HepG2 (cell line): ENCODE measurements around the gene GABRB3. TPM values are rescaled to one million over a fixed set of nuclear protein-coding genes. Genes with fewer than 3 reads are reported as not detected.

Experiments used
- ATAC-seq: fragments of 200-7000 bp; cut with Tn5 transposase; 3 replicates; pipeline ENCODE4 v1.9.1; 2020; ENCODE audit warnings: mild to moderate bottlenecking, moderate library complexity
- BruUV-seq: library from RNA; stranded (reverse); fragments of 400-500 nt; replicated peaks from 2 replicates; lab custom pipeline; 2021; lab: Mats Ljungman, UMichigan
- CTCF ChIA-PET: fragments of 300-600 bp; formaldehyde crosslinking; extraction: SDS; loops from one replicate; lab custom pipeline; 2021; ENCODE audit warnings: low total read pairs, inconsistent platforms, low intra/inter-chr PET ratio; lab: Yijun Ruan, JAX
- POLR2A ChIA-PET: fragments of 350-600 bp; sonication (Branson Sonifier 250); formaldehyde crosslinking; loops from one replicate; lab custom pipeline; 2020; ENCODE audit warnings: antibody characterized with exemption, inconsistent platforms; lab: Yijun Ruan, JAX
- DNase-seq: peaks from one replicate; pipeline ENCODE4 v3.0.0-alpha.2; 2015; ENCODE audit warnings: low spot score
- FAIRE-seq: peaks from 3 replicates; lab custom pipeline; 2011; peaks lifted over from hg19 to GRCh38; lab: Jason Lieb, UNC
- H2AFZ ChIP-seq: one replicate; pipeline ENCODE4 v1.6.1; 2011; ENCODE audit warnings: low read length, inconsistent platforms
- H3K27ac ChIP-seq: fragments of 300-600 bp; 3 replicates; pipeline ENCODE4 v1.8.0; 2011; ENCODE audit warnings: mixed run types, mild to moderate bottlenecking, mixed read lengths, low read length, inconsistent platforms; ENCODE audit not compliant: insufficient read depth; ENCODE audit errors: extremely low read length
- H3K27me3 ChIP-seq, 2 experiments: fragments of 200-600 bp in 1 of 2; 2 replicates in 1 of 2; 3 replicates in 1 of 2; pipeline versions ENCODE4 v1.6.0 to v1.8.0; 2011; ENCODE audit warnings: low read length in 2 of 2, mild to moderate bottlenecking in 2 of 2, moderate library complexity in 2 of 2, inconsistent platforms in 1 of 2; ENCODE audit not compliant: insufficient read depth in 2 of 2, control insufficient read depth in 1 of 2
- H3K36me3 ChIP-seq, 2 experiments: fragments of 200-600 bp in 1 of 2; replicated peaks in 1 of 2; 2 replicates in 1 of 2; 3 replicates in 1 of 2; pipeline versions ENCODE4 v1.5.1 to v1.8.0; 2011; ENCODE audit warnings: low read length in 2 of 2, inconsistent platforms in 1 of 2; ENCODE audit not compliant: insufficient read depth in 2 of 2, control insufficient read depth in 1 of 2
- H3K4me1 ChIP-seq: 2 replicates; pipeline ENCODE4 v1.5.1; 2012; ENCODE audit warnings: low read length, inconsistent platforms; ENCODE audit not compliant: insufficient read depth
- H3K4me2 ChIP-seq: 2 replicates; pipeline ENCODE4 v1.6.0; 2011; ENCODE audit warnings: low read depth, low read length, inconsistent platforms
- H3K4me3 ChIP-seq, 3 experiments: fragments of 200-600 bp in 1 of 3; sonication (generic), shearing (Covaris generic) in 1 of 3; replicated peaks in 1 of 3; 2 replicates each; pipeline ENCODE4 v1.5.1; 2011 to 2016; ENCODE audit warnings: low read length in 3 of 3, inconsistent platforms in 2 of 3, low read depth in 2 of 3, mild to moderate bottlenecking in 2 of 3, control low read depth in 1 of 3, mixed read lengths in 1 of 3; ENCODE audit not compliant: insufficient read depth in 1 of 3
- H3K79me2 ChIP-seq: one replicate; pipeline ENCODE4 v1.6.1; 2011; ENCODE audit warnings: low read length, inconsistent platforms; ENCODE audit not compliant: insufficient read depth
- H3K9ac ChIP-seq: 2 replicates; pipeline ENCODE4 v1.6.0; 2011; ENCODE audit warnings: mild to moderate bottlenecking, low read depth, low read length, inconsistent platforms; ENCODE audit not compliant: insufficient read depth
- H3K9me3 ChIP-seq: 2 replicates; pipeline ENCODE4 v1.5.1; 2012; ENCODE audit warnings: mild to moderate bottlenecking, low read length
- H4K20me1 ChIP-seq: 2 replicates; pipeline ENCODE4 v1.6.0; 2011; ENCODE audit warnings: inconsistent platforms, mild to moderate bottlenecking, low read length, moderate library complexity; ENCODE audit not compliant: insufficient read depth
- ATM ChIP-seq: fragments of 450-650 bp; IDR thresholded peaks from 2 replicates; pipeline ENCODE4 v1.7.1; 2017; ENCODE audit warnings: mild to moderate bottlenecking, borderline replicate concordance
- CENPT ChIP-seq: sonication (generic); formaldehyde crosslinking; IDR thresholded peaks from 2 replicates; pipeline ENCODE4 v1.8.0; 2022; ENCODE audit warnings: low read depth, mild to moderate bottlenecking, moderate library complexity, missing genetic modification reagents
- ETV6 ChIP-seq: sonication (generic); formaldehyde crosslinking; conservative IDR thresholded peaks from 2 replicates; pipeline ENCODE4 v1.4.0; 2020; ENCODE audit warnings: missing genetic modification reagents
- HMGA1 ChIP-seq: sonication (generic); formaldehyde crosslinking; conservative IDR thresholded peaks from 2 replicates; pipeline ENCODE4 v1.4.0; 2020; ENCODE audit warnings: missing genetic modification reagents
- MIER2 ChIP-seq: IDR thresholded peaks from 2 replicates; pipeline ENCODE4 v1.6.1; 2016; ENCODE audit warnings: missing biosample characterization, missing genetic modification reagents
- NR1H2 ChIP-seq: sonication (generic); formaldehyde crosslinking; IDR thresholded peaks from 2 replicates; pipeline ENCODE4 v1.8.1; 2022; ENCODE audit warnings: low read depth, missing genetic modification reagents, borderline replicate concordance
- PRPF4 ChIP-seq: fragments of 200-400 bp; formaldehyde crosslinking; IDR thresholded peaks from 2 replicates; pipeline ENCODE4 v1.6.1; 2016; ENCODE audit warnings: low read length, low read depth; ENCODE audit not compliant: poor library complexity, severe bottlenecking
- RNF2 ChIP-seq: fragments of 450-650 bp; conservative IDR thresholded peaks from 2 replicates; pipeline ENCODE4 v1.6.1; 2016; ENCODE audit warnings: low read depth
- TBX3 ChIP-seq: fragments of 450-650 bp; IDR thresholded peaks from 2 replicates; pipeline ENCODE4 v1.6.1; 2017; ENCODE audit warnings: antibody characterized with exemption, mild to moderate bottlenecking, inconsistent platforms, borderline replicate concordance
- ZKSCAN8 ChIP-seq: IDR thresholded peaks from 2 replicates; pipeline ENCODE4 v1.6.1; 2016; ENCODE audit warnings: borderline replicate concordance, missing genetic modification reagents, missing compliant biosample characterization
- ZNF34 ChIP-seq: sonication (generic); formaldehyde crosslinking; IDR thresholded peaks from 2 replicates; pipeline ENCODE4 v1.4.0; 2020; ENCODE audit warnings: mild to moderate bottlenecking, missing genetic modification reagents, borderline replicate concordance
- ZSCAN20 ChIP-seq: sonication (generic); formaldehyde crosslinking; IDR thresholded peaks from 2 replicates; pipeline ENCODE4 v1.4.0; 2020; ENCODE audit warnings: missing genetic modification reagents, mild to moderate bottlenecking, borderline replicate concordance
- ZSCAN22 ChIP-seq: sonication (generic); formaldehyde crosslinking; IDR thresholded peaks from 2 replicates; pipeline ENCODE4 v1.4.0; 2020; ENCODE audit warnings: mild to moderate bottlenecking, missing genetic modification reagents
- WGBS: methylation state at CpG from one replicate; pipeline ENCODE4 v1.1.6; 2017; ENCODE audit warnings: low lambda C conversion rate; 5-methylcytosine and 5-hydroxymethylcytosine counted together
- in situ Hi-C: cut with HindIII; loops from 2 replicates; pipeline ENCODE4 v1.10.0; 2017; ENCODE audit warnings: low pct_unique_long_range_greater_than_20kb; ENCODE audit not compliant: extremely low pct_ligation_motif_present
- intact Hi-C: fragments of 100-400 bp; cut with micrococcal nuclease; formaldehyde crosslinking; loops from one replicate; pipeline ENCODE4 v1.10.0; 2022; ENCODE audit not compliant: unreplicated experiment
- polyA plus RNA-seq, 8 experiments: library from polyadenylated mRNA; depleted of rRNA in 3 of 8; stranded (reverse) in 7 of 8; unstranded in 1 of 8; fragments of >200 nt; fragmentation: Illumina TruSeq in 4 of 8; extraction: Trizol in 4 of 8; gene quantifications; 2 replicates each; pipeline versions ENCODE4 v1.2.1 to v1.2.3, GENCODE V29; 2011 to 2016; ENCODE audit warnings: low read depth in 4 of 8, missing spikeins in 1 of 8, mixed read lengths in 1 of 8; ENCODE audit not compliant: insufficient read depth in 1 of 8
- total RNA-seq, 5 experiments: library from RNA; depleted of rRNA; stranded (reverse); fragments of >200 nt; fragmentation: Illumina TruSeq; extraction: Trizol; gene quantifications; 2 replicates each; pipeline ENCODE4 v1.2.3, GENCODE V29; 2016; ENCODE audit warnings: low read depth in 1 of 5
- TF ChIP-seq, protein P1 (sequence below): sonication (generic); formaldehyde crosslinking; conservative IDR thresholded peaks from 2 replicates; pipeline ENCODE4 v1.8.0; 2022; ENCODE audit warnings: low read depth, missing genetic modification reagents
- TF ChIP-seq, protein P2 (sequence below): sonication (generic); formaldehyde crosslinking; IDR thresholded peaks from 2 replicates; pipeline ENCODE4 v1.5.0; 2020; ENCODE audit warnings: missing genetic modification reagents
- TF ChIP-seq, protein P3 (sequence below): sonication (generic); formaldehyde crosslinking; IDR thresholded peaks from 2 replicates; pipeline ENCODE4 v1.5.0; 2020; ENCODE audit warnings: mild to moderate bottlenecking, missing genetic modification reagents, borderline replicate concordance

Gene GABRB3
- total and polyA plus RNA-seq, 2 of the 13 experiments (the other 11 are each of a cell fraction or from before 2014, with no cell fraction given), result not detected

DNA sequence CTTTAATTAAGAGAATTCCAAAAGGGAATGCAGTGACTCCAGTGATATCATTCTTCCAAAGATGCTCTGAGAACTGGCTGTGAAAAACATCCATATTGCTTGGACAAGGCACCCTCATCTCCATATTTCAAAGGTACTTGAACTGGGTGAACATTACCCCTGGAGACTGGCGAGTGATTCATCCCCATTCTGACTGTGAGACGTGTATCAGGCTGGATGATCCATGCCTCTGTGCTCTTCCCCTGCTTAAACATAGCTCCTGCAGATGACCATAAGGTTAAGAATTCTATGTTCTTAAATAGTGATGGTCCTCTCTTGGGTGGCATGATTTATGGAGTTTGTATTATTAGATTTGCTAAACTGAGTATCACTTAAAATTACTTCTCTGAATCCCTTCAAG is 137.8 kb downstream of the GABRB3 start:
- H3K36me3 ChIP-seq, result no peaks in the 10 kb centered on the region
- no peak for FAIRE-seq
- no peaks in the 10 kb centered on the region for H4K20me1 ChIP-seq
- no peaks in the 10 kb centered on the region for H3K4me1 ChIP-seq
- CTCF ChIA-PET, result no interaction called here
- H3K79me2 ChIP-seq, result no peaks in the 10 kb centered on the region
- BruUV-seq, result no TSS peak
- no peaks in the 10 kb centered on the region for H3K27me3 ChIP-seq
- in situ Hi-C loops (no loop called here), intact Hi-C loops (no loop called here)
- no peak for ATAC-seq
- 0% methylated on average over 2 of the region's 2 CpGs for WGBS
- no peak overlapping the region for H3K4me2 ChIP-seq
- peaks cover 79% of the 10 kb centered on the region for H3K9me3 ChIP-seq
- H3K4me3 ChIP-seq, result no peak overlapping the region
- DNase-seq, result no peak
- H3K27ac ChIP-seq, result no peak overlapping the region
- H2AFZ ChIP-seq, result no peak overlapping the region
- no peak overlapping the region for H3K9ac ChIP-seq
- POLR2A ChIA-PET, result no interaction called here
- no peak for TF ChIP-seq ZKSCAN8 (CRISPR knock-in tag)
- TF ChIP-seq TBX3, result no peak
- TF ChIP-seq, protein P1, sequence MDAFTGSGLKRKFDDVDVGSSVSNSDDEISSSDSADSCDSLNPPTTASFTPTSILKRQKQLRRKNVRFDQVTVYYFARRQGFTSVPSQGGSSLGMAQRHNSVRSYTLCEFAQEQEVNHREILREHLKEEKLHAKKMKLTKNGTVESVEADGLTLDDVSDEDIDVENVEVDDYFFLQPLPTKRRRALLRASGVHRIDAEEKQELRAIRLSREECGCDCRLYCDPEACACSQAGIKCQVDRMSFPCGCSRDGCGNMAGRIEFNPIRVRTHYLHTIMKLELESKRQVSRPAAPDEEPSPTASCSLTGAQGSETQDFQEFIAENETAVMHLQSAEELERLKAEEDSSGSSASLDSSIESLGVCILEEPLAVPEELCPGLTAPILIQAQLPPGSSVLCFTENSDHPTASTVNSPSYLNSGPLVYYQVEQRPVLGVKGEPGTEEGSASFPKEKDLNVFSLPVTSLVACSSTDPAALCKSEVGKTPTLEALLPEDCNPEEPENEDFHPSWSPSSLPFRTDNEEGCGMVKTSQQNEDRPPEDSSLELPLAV (CRISPR knock-in tag), result no peak
- no peak for TF ChIP-seq PRPF4
- TF ChIP-seq RNF2, result no peak
- TF ChIP-seq ZSCAN22 (CRISPR knock-in tag), result no peak
- TF ChIP-seq CENPT (CRISPR knock-in tag), result no peak
- TF ChIP-seq, protein P2, sequence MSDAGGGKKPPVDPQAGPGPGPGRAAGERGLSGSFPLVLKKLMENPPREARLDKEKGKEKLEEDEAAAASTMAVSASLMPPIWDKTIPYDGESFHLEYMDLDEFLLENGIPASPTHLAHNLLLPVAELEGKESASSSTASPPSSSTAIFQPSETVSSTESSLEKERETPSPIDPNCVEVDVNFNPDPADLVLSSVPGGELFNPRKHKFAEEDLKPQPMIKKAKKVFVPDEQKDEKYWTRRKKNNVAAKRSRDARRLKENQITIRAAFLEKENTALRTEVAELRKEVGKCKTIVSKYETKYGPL (CRISPR knock-in tag), result no peak
- no peak for TF ChIP-seq HMGA1 (CRISPR knock-in tag)
- TF ChIP-seq ATM, result no peak
- TF ChIP-seq MIER2 (CRISPR knock-in tag), result no peak
- no peak for TF ChIP-seq ZNF34 (CRISPR knock-in tag)
- TF ChIP-seq, protein P3, sequence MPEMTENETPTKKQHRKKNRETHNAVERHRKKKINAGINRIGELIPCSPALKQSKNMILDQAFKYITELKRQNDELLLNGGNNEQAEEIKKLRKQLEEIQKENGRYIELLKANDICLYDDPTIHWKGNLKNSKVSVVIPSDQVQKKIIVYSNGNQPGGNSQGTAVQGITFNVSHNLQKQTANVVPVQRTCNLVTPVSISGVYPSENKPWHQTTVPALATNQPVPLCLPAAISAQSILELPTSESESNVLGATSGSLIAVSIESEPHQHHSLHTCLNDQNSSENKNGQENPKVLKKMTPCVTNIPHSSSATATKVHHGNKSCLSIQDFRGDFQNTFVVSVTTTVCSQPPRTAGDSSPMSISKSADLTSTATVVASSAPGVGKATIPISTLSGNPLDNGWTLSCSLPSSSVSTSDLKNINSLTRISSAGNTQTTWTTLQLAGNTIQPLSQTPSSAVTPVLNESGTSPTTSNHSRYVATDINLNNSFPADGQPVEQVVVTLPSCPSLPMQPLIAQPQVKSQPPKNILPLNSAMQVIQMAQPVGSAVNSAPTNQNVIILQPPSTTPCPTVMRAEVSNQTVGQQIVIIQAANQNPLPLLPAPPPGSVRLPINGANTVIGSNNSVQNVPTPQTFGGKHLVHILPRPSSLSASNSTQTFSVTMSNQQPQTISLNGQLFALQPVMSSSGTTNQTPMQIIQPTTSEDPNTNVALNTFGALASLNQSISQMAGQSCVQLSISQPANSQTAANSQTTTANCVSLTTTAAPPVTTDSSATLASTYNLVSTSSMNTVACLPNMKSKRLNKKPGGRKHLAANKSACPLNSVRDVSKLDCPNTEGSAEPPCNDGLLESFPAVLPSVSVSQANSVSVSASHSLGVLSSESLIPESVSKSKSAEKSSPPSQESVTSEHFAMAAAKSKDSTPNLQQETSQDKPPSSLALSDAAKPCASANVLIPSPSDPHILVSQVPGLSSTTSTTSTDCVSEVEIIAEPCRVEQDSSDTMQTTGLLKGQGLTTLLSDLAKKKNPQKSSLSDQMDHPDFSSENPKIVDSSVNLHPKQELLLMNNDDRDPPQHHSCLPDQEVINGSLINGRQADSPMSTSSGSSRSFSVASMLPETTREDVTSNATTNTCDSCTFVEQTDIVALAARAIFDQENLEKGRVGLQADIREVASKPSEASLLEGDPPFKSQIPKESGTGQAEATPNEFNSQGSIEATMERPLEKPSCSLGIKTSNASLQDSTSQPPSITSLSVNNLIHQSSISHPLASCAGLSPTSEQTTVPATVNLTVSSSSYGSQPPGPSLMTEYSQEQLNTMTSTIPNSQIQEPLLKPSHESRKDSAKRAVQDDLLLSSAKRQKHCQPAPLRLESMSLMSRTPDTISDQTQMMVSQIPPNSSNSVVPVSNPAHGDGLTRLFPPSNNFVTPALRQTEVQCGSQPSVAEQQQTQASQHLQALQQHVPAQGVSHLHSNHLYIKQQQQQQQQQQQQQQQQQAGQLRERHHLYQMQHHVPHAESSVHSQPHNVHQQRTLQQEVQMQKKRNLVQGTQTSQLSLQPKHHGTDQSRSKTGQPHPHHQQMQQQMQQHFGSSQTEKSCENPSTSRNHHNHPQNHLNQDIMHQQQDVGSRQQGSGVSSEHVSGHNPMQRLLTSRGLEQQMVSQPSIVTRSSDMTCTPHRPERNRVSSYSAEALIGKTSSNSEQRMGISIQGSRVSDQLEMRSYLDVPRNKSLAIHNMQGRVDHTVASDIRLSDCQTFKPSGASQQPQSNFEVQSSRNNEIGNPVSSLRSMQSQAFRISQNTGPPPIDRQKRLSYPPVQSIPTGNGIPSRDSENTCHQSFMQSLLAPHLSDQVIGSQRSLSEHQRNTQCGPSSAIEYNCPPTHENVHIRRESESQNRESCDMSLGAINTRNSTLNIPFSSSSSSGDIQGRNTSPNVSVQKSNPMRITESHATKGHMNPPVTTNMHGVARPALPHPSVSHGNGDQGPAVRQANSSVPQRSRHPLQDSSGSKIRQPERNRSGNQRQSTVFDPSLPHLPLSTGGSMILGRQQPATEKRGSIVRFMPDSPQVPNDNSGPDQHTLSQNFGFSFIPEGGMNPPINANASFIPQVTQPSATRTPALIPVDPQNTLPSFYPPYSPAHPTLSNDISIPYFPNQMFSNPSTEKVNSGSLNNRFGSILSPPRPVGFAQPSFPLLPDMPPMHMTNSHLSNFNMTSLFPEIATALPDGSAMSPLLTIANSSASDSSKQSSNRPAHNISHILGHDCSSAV, result no peak
- TF ChIP-seq ZSCAN20, result no peak
- TF ChIP-seq ETV6 (CRISPR knock-in tag), result no peak
- no peak for TF ChIP-seq NR1H2 (CRISPR knock-in tag)
